Cardiac muscle cell (in vitro differentiated cells and primary cell): ENCODE measurements around the gene OR2A5. TPM values are rescaled to one million over a fixed set of nuclear protein-coding genes. Genes with fewer than 3 reads are reported as not detected.

Experiments
- DNase-seq, 2 donors: peaks; one replicate each; pipeline versions ENCODE4 v3.0.0 to v3.0.0-alpha.2; 2010 to 2017; ENCODE audit warnings: low read depth in 1 of 2, low spot score in 1 of 2
- H3K27ac ChIP-seq: fragments of 200-600 bp; sonication (generic); 2 replicates; pipeline ENCODE4 v1.5.1; 2016
- H3K27me3 ChIP-seq: fragments of 200-600 bp; sonication (generic); 2 replicates; pipeline ENCODE4 v1.6.0; 2016; ENCODE audit warnings: control low read depth
- H3K36me3 ChIP-seq: fragments of 200-600 bp; sonication (generic); 2 replicates; pipeline ENCODE4 v1.5.1; 2016; ENCODE audit warnings: control low read depth
- H3K4me1 ChIP-seq: fragments of 200-600 bp; sonication (generic); 2 replicates; pipeline ENCODE4 v1.8.1; 2017; ENCODE audit warnings: low read depth, mild to moderate bottlenecking, mixed run types
- H3K4me3 ChIP-seq: fragments of 200-600 bp; sonication (generic); 2 replicates; pipeline ENCODE4 v1.5.1; 2016; ENCODE audit warnings: mild to moderate bottlenecking
- H3K9me3 ChIP-seq: fragments of 200-600 bp; sonication (generic); 2 replicates; pipeline ENCODE4 v1.5.1; 2017; ENCODE audit warnings: low read depth, mild to moderate bottlenecking, control low read depth
- CTCF ChIP-seq: IDR thresholded peaks from 2 replicates; pipeline ENCODE4 v1.5.1; 2012; ENCODE audit warnings: low read depth, mild to moderate bottlenecking, low read length
- polyA plus RNA-seq: library from polyadenylated mRNA; unstranded; fragments of >200 nt; fragmentation: Nextera tagmentation; extraction: Ambion mirVana; gene quantifications from 2 replicates; pipeline ENCODE4 v1.2.1, GENCODE V29; 2016
- total RNA-seq: library from RNA; depleted of rRNA; stranded (reverse); fragments of >200 nt; gene quantifications from 2 replicates; pipeline ENCODE4 v1.2.3, GENCODE V29; 2016

Gene OR2A5
- total and polyA plus RNA-seq, 2 experiments from 2014 or later: not detected

DNA sequence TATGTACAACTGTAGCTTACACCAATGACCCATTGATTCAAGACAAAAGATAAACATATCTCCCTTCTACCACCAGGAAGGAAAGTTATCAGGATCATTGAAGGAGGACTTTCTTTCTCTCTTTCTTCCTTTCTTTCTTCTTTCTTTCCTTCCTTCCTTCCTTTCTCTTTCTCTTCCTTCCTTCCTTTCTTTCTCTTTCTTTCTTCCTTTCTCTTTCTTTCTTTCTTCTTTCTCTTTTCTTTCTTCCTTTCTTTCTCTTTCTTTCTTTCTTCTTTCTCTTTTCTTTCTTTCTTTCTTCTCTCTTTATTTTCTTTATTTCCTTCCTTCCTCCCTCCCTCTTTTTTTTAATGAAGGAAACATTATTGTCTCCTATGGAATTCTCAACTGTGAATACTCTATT, 50.0 kb downstream of the OR2A5 start:
- no peak overlapping the region for H3K4me3 ChIP-seq
- H3K27ac ChIP-seq: no peak overlapping the region
- H3K9me3 ChIP-seq: no peaks in the 10 kb centered on the region
- TF ChIP-seq CTCF: no peak
- peaks cover 20% of the 10 kb centered on the region for H3K4me1 ChIP-seq
- H3K36me3 ChIP-seq: no peaks in the 10 kb centered on the region
- DNase-seq: no peak
- no peaks in the 10 kb centered on the region for H3K27me3 ChIP-seq

DNA sequence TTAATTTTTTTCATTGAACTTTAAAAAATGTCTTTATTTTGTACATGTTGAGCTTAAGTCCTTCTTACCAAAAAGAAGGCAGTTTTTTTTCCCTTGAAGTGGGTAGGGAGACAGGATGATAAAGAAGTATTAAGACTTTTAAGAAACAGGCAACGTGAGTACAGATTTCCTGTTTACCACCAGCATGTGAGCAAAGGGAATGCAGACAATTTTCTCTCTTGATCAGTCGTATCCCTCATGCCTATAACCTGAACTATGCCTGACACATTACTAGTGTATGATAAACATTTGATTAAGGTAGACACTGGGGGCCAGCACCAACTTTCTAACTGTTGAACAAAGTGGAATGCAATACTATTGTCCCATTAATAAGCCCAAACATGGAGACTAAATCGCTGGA, 51.9 kb downstream of the OR2A5 start:
- no peaks in the 10 kb centered on the region for H3K9me3 ChIP-seq
- no peak overlapping the region for H3K27ac ChIP-seq
- H3K4me1 ChIP-seq: peaks cover 20% of the 10 kb centered on the region
- no peaks in the 10 kb centered on the region for H3K36me3 ChIP-seq
- TF ChIP-seq CTCF: no peak
- no peaks in the 10 kb centered on the region for H3K27me3 ChIP-seq
- DNase-seq: no peak
- H3K4me3 ChIP-seq: no peak overlapping the region

GRCh38 chr7:144102041-144102440, 53.3 kb downstream of the OR2A5 start:
- Histone ChIP-seq H3K36me3 (no peaks in the 10 kb centered on the region), H3K27ac (no peak overlapping the region)
- TF ChIP-seq CTCF: no peak

GRCh38 chr7:144105211-144105610, 56.5 kb downstream of the OR2A5 start:
- no peaks in the 10 kb centered on the region for H3K36me3 ChIP-seq
- H3K4me3 ChIP-seq: no peak overlapping the region
- no peaks in the 10 kb centered on the region for H3K9me3 ChIP-seq
- no peaks in the 10 kb centered on the region for H3K27me3 ChIP-seq
- no peak overlapping the region for H3K27ac ChIP-seq
- no peak for DNase-seq
- H3K4me1 ChIP-seq: peaks cover 20% of the 10 kb centered on the region
- no peak for TF ChIP-seq CTCF

More at GRCh38 chr7:144102041-144102440, 53.3 kb downstream of the OR2A5 start:
- DNase-seq: peak in 1 of 2 donors; percentile 70
- peaks cover 20% of the 10 kb centered on the region for H3K4me1 ChIP-seq
- no peaks in the 10 kb centered on the region for H3K27me3 ChIP-seq
- no peak overlapping the region for H3K4me3 ChIP-seq
- H3K9me3 ChIP-seq: no peaks in the 10 kb centered on the region

Other genes with a start within 250 kb of the OR2A5 start
- 82.3 and 82.7 TPM in 2 replicates for gene TCAF1, start 146.8 kb upstream of the OR2A5 start, total RNA-seq
- 58.6 and 65.8 TPM in 2 replicates for gene TCAF1, start 146.8 kb upstream of the OR2A5 start, polyA plus RNA-seq
- not detected in 2 replicates for gene OR2F2, start 113.7 kb upstream of the OR2A5 start, total RNA-seq
- not detected in 2 replicates for gene OR2F2, start 113.7 kb upstream of the OR2A5 start, polyA plus RNA-seq
- not detected in 2 replicates for gene OR2F1, start 94.1 kb upstream of the OR2A5 start, total RNA-seq
- not detected in 2 replicates for gene OR2F1, start 94.1 kb upstream of the OR2A5 start, polyA plus RNA-seq
- not detected in 2 replicates for gene OR6B1, start 48.6 kb upstream of the OR2A5 start, total RNA-seq
- not detected in 2 replicates for gene OR6B1, start 48.6 kb upstream of the OR2A5 start, polyA plus RNA-seq
- gene OR2A25, start 20.9 kb downstream of the OR2A5 start, total RNA-seq: not detected in 2 replicates
- not detected in 2 replicates for gene OR2A25, start 20.9 kb downstream of the OR2A5 start, polyA plus RNA-seq
- not detected in 2 replicates for gene OR2A12, start 37.3 kb downstream of the OR2A5 start, total RNA-seq
- gene OR2A12, start 37.3 kb downstream of the OR2A5 start, polyA plus RNA-seq: not detected in 2 replicates
- gene OR2A2, start 60.6 kb downstream of the OR2A5 start, total RNA-seq: not detected in 2 replicates
- gene OR2A2, start 60.6 kb downstream of the OR2A5 start, polyA plus RNA-seq: not detected in 2 replicates
- gene OR2A14, start 74.2 kb downstream of the OR2A5 start, total RNA-seq: not detected in 2 replicates
- not detected in 2 replicates for gene OR2A14, start 74.2 kb downstream of the OR2A5 start, polyA plus RNA-seq
- not detected in 2 replicates for gene CTAGE4, start 134.5 kb downstream of the OR2A5 start, total RNA-seq
- 0.21 TPM in 1 of 2 replicates, not detected in the other for gene CTAGE4, start 134.5 kb downstream of the OR2A5 start, polyA plus RNA-seq
- 0.35 and 1.7 TPM in 2 replicates for gene ARHGEF35, start 146.9 kb downstream of the OR2A5 start, total RNA-seq
- gene ARHGEF35, start 146.9 kb downstream of the OR2A5 start, polyA plus RNA-seq: 0.93 and 1.8 TPM in 2 replicates
- gene OR2A42, start 190.7 kb downstream of the OR2A5 start, total RNA-seq: not detected in 2 replicates
- gene OR2A42, start 190.7 kb downstream of the OR2A5 start, polyA plus RNA-seq: not detected in 2 replicates
- 0.18 TPM in 1 of 2 replicates, not detected in the other for gene OR2A7, start 215.8 kb downstream of the OR2A5 start, total RNA-seq
- gene OR2A7, start 215.8 kb downstream of the OR2A5 start, polyA plus RNA-seq: 0.59 TPM in 1 of 2 replicates, not detected in the other
- gene CTAGE8, start 220.3 kb downstream of the OR2A5 start, total RNA-seq: not detected in 2 replicates
- 0.21 TPM in 1 of 2 replicates, not detected in the other for gene CTAGE8, start 220.3 kb downstream of the OR2A5 start, polyA plus RNA-seq